Esophagus squamous epithelium (tissue), 4 donors: Measurements from ENCODE around the gene TLK2.

Experiments used
- POLR2A ChIP-seq, 4 donors: fragments of 450-650 bp; IDR thresholded peaks; one replicate each; pipeline ENCODE4 v1.6.1; 2017; ENCODE audit warnings: antibody characterized with exemption in 4 of 4, mild to moderate bottlenecking in 4 of 4, moderate library complexity in 3 of 4
- TF ChIP-seq, protein P1 (sequence below), 6 experiments: fragments of 450-650 bp in 4 of 6; fragments of 200-600 bp in 2 of 6; sonication (generic) in 2 of 6; IDR thresholded peaks; one replicate each; pipeline ENCODE4 v1.5.1; 2016 to 2019; ENCODE audit warnings: antibody characterized with exemption in 6 of 6, mild to moderate bottlenecking in 4 of 6, moderate library complexity in 4 of 6

DNA sequence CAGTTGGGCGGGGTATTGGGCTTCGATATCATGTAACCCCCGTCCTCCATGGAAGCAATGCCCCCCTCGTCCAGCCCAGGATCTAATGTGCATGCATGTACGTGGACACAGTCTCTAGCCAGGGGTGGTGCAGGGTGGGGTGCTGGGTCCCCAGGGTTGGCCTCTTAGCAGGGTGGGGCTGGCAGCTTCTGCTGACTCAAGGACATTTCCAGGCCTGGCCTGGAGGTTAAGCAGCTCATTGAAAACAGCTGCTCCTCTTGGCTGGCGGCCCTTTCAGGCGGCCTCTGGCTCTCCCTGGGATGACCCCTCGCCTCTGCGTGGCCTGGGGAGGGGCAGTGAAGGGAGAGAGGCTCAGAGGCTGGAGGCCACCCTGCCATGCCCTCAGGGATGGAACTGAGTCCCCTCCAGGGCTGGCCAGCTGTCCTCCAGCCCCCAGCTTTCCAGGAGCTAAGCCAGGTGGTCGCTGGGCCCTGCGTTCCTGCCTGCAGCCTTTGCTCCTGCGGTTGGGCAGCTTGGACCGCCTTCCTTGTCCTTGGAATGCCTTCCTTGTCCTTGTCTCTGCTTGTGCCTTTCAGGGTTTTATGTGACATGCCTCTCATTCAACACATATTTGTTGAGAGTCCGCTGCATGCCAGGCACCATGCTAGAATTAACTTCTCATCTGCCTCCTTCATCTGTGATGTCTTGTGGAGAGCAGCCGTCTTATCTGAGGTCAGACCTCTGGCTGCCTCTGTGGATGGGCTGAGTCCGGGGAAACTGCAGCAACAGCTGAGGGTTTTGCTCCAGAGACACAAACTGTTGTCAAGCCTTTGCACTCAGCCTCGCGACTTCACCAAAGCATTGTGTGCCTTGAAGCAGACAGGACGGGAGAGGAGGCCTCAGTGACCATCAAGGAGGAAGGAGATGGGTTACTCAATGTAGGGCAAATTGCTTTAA, 175.5 kb downstream of the TLK2 start:
- no peak for TF ChIP-seq POLR2A (IDR thresholded peaks at IDR 0.05)
- TF ChIP-seq, protein P1, sequence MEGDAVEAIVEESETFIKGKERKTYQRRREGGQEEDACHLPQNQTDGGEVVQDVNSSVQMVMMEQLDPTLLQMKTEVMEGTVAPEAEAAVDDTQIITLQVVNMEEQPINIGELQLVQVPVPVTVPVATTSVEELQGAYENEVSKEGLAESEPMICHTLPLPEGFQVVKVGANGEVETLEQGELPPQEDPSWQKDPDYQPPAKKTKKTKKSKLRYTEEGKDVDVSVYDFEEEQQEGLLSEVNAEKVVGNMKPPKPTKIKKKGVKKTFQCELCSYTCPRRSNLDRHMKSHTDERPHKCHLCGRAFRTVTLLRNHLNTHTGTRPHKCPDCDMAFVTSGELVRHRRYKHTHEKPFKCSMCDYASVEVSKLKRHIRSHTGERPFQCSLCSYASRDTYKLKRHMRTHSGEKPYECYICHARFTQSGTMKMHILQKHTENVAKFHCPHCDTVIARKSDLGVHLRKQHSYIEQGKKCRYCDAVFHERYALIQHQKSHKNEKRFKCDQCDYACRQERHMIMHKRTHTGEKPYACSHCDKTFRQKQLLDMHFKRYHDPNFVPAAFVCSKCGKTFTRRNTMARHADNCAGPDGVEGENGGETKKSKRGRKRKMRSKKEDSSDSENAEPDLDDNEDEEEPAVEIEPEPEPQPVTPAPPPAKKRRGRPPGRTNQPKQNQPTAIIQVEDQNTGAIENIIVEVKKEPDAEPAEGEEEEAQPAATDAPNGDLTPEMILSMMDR (IDR thresholded peaks at IDR 0.05) = no peak
